Adrenal gland (tissue), 12 donors: ENCODE measurements around the gene CELSR2. TPM values are rescaled to one million over a fixed set of nuclear protein-coding genes. Genes with fewer than 3 reads are reported as not detected.

Experiments used
- DNase-seq, 7 donors: peaks; one replicate each; pipeline ENCODE4 v3.0.0-alpha.2; 2019 to 2020
- H3K27ac ChIP-seq, 5 donors: fragments of 200-600 bp; sonication (generic) in 4 of 5; 1 replicate in 3 of 5; 2 replicates in 2 of 5; pipeline versions ENCODE4 v1.5.1 to v1.8.0; 2016 to 2020; ENCODE audit warnings: mild to moderate bottlenecking in 1 of 5
- H3K27me3 ChIP-seq: fragments of 200-600 bp; 2 replicates; pipeline ENCODE4 v1.8.0; 2021
- H3K36me3 ChIP-seq, 2 donors: fragments of 200-600 bp; replicated peaks in 1 of 2; 1 replicate in 1 of 2; 2 replicates in 1 of 2; pipeline versions ENCODE4 v1.5.1 to v1.8.0; 2018 to 2022
- H3K4me1 ChIP-seq, 2 donors: fragments of 200-600 bp; replicated peaks in 1 of 2; 1 replicate in 1 of 2; 2 replicates in 1 of 2; pipeline versions ENCODE4 v1.5.1 to v1.8.0; 2018 to 2021
- H3K4me3 ChIP-seq, 4 donors: fragments of 200-600 bp; sonication (generic) in 3 of 4; one replicate each; pipeline ENCODE4 v1.5.1; 2016 to 2018
- H3K9me3 ChIP-seq, 3 donors: fragments of 200-600 bp; sonication (generic) in 1 of 3; replicated peaks in 1 of 3; 1 replicate in 2 of 3; 2 replicates in 1 of 3; pipeline versions ENCODE4 v1.5.1 to v1.8.0; 2016 to 2021
- POLR2A ChIP-seq, 2 donors: fragments of 450-650 bp; IDR thresholded peaks; one replicate each; pipeline ENCODE4 v1.6.1; 2017; ENCODE audit warnings: antibody characterized with exemption in 2 of 2, mild to moderate bottlenecking in 2 of 2, moderate library complexity in 1 of 2
- WGBS, 4 donors: extraction: QIAGEN DNeasy Blood & Tissue Kit in 2 of 4; methylation state at CpG; one replicate each; pipeline versions ENCODE4 v1.1.5 to v1.1.7; 2013 to 2017; 5-methylcytosine and 5-hydroxymethylcytosine counted together
- intact Hi-C, 2 donors: fragments of 100-400 bp; cut with DNase I; formaldehyde crosslinking; loops; one replicate each; pipeline versions ENCODE4 v1.14.1 to v1.15.0; 2022 to 2023
- polyA plus RNA-seq, 3 donors: library from polyadenylated mRNA; stranded (reverse); fragments of 200-250 nt in 2 of 3; fragments of 350-450 nt in 1 of 3; fragmentation: Illumina TruSeq in 1 of 3; extraction: RNeasy Lipid Tissue Mini Kit (QIAGEN cat#74804) in 1 of 3; gene quantifications; one replicate each; pipeline ENCODE4 v1.2.3, GENCODE V29; 2013 to 2014
- total RNA-seq, 9 donors: library from RNA; depleted of rRNA in 4 of 9; stranded (reverse); fragments of >200 nt in 4 of 9; fragments of 120-200 nt in 1 of 9; fragmentation: NEBNext Ultra II Directional in 1 of 9; extraction: Animal tissue kit (Norgen Biotek cat#: 25700) in 1 of 9; gene quantifications; one replicate each; pipeline versions ENCODE4 v1.1.0 to v1.2.4, GENCODE V29; 2013 to 2023
- TF ChIP-seq, protein P1 (sequence below), 6 experiments: fragments of 450-650 bp in 4 of 6; fragments of 200-600 bp in 2 of 6; sonication (generic) in 1 of 6; IDR thresholded peaks; 1 replicate in 5 of 6; 2 replicates in 1 of 6; pipeline versions ENCODE4 v1.5.1 to v1.8.0; 2016 to 2021; ENCODE audit warnings: antibody characterized with exemption in 6 of 6, mild to moderate bottlenecking in 2 of 6, moderate library complexity in 1 of 6
- donor health status: healthy with polysubstance abuse.
- donor health status: Bipolar disorder and iron deficiency.
- donor health status: DM: yes; HTN: yes; CAD: no.
- donor health status: DM: no; HTN: no; CAD: no.
- donor health status: DM: no; HTN: no; CAD: no.
- donor health status: DM: yes; HTN: yes; CAD: no.

The CELSR2 gene
- total and polyA plus RNA-seq, 12 donors = 0.89 to 9.1 (median 5.1) TPM

DNA sequence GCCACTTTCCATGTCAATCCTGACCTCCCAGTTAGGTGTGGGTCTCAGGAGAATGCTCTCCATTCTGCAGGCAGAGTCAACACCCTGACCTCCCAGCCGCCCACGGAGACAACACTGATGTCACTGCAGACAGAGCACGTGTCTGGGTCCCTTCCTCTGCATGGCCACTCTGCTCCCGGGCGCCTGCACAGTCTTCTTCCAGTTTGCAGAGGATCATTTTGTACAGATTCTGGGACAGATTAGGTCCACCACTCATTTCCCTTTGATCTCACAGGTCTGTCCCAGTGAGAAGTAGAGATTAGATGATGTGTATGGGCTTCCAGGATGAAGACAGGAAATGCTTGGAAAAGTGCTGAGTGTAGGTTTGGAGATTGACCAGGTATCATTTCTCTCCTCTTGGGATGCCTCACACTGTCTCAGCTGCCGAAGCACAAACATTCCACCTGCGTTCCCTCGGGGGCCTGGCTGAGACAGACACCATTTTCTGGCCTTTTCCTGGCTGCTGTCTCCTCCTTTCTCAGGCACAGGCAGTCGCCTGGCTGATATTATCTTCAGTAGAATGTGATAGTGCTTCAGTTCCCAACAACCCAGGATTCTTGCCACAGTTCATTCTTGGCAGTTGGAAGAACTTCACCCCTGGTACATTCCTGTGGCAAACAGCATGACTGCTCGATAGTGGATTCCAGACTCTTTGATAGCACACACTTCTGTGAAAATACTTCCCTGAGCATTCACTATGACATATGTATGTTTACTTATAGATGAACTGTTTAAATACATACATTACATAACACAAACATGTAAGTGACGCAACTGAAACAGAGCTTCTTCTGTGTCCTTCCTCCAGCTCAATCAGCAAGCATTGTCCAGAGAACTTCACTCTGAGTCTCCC, 49.6 kb downstream of the CELSR2 start:
- peak in 5 of 7 donors; percentile 52 to 81 (median 62) for DNase-seq
- no peaks in the 10 kb centered on the region for H3K9me3 ChIP-seq
- H3K36me3 ChIP-seq = no peaks in the 10 kb centered on the region
- peak overlapping the region in 2 of 5 donors; percentile 66 to 82 for H3K27ac ChIP-seq
- no peak for TF ChIP-seq POLR2A (IDR thresholded peaks at IDR 0.05)
- TF ChIP-seq, protein P1, sequence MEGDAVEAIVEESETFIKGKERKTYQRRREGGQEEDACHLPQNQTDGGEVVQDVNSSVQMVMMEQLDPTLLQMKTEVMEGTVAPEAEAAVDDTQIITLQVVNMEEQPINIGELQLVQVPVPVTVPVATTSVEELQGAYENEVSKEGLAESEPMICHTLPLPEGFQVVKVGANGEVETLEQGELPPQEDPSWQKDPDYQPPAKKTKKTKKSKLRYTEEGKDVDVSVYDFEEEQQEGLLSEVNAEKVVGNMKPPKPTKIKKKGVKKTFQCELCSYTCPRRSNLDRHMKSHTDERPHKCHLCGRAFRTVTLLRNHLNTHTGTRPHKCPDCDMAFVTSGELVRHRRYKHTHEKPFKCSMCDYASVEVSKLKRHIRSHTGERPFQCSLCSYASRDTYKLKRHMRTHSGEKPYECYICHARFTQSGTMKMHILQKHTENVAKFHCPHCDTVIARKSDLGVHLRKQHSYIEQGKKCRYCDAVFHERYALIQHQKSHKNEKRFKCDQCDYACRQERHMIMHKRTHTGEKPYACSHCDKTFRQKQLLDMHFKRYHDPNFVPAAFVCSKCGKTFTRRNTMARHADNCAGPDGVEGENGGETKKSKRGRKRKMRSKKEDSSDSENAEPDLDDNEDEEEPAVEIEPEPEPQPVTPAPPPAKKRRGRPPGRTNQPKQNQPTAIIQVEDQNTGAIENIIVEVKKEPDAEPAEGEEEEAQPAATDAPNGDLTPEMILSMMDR (IDR thresholded peaks at IDR 0.05) = no peak
- H3K4me3 ChIP-seq = no peak overlapping the region
- no peaks in the 10 kb centered on the region for H3K27me3 ChIP-seq
- intact Hi-C loops = no loop called here
- 44 to 49% (median 46%) methylated on average over 11 of the region's 11 CpGs for WGBS, 4 donors
- H3K4me1 ChIP-seq = peaks cover 0 to 20% of the 10 kb centered on the region in 2 donors

DNA sequence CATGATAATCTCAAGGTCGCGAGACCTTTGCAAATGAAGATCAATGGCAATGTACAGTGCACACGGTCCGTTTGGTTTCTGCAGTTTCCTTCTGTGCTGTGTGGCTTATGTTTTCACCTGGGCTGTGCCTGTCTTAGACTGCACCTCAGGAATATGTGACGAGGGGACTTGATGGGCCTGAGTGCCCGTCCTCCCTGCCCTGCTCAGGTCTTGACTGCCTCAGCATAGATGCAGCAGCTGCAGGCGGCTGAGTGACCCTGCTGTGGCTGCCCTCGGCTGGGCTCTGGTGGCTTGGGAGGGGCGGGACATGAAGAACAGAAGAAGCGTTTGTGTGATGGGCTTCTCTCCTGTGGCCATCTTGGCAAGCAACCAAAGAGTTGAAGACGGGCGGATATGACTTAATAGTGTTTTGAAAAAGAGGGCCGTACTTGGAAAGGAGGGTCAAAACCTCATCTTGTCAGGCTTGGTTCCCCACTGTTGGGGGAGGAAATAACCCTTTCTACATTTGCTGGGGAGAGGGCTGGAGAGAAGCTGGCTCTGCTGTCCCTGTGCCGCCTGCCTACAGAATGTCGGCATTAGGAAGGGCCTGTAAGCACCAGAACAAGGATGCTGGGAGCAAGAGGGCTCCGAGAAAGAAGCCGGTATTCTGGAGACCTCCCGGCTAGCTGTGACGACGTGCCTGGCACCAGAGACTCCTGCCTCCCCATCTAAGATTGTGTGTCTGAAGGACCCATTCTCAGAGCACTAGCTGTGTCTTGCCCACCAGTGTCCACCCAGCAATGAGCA, 50.4 kb downstream of the CELSR2 start:
- TF ChIP-seq POLR2A (IDR thresholded peaks at IDR 0.05) = no peak
- TF ChIP-seq, protein P1 (IDR thresholded peaks at IDR 0.05) = no peak
- H3K27ac ChIP-seq = peak overlapping the region in 2 of 5 donors; percentile 66 to 82
- DNase-seq = peak in 3 of 7 donors; percentile 12 to 63 (median 24)
- H3K36me3 ChIP-seq = no peaks in the 10 kb centered on the region
- H3K4me3 ChIP-seq = no peak overlapping the region
- H3K27me3 ChIP-seq = no peaks in the 10 kb centered on the region
- no peaks in the 10 kb centered on the region for H3K9me3 ChIP-seq
- intact Hi-C loops = no loop called here
- WGBS, 4 donors = 67 to 76% (median 70%) methylated on average over 16 to 20 of the region's 20 CpGs
- peaks cover 0 to 20% of the 10 kb centered on the region in 2 donors for H3K4me1 ChIP-seq

DNA sequence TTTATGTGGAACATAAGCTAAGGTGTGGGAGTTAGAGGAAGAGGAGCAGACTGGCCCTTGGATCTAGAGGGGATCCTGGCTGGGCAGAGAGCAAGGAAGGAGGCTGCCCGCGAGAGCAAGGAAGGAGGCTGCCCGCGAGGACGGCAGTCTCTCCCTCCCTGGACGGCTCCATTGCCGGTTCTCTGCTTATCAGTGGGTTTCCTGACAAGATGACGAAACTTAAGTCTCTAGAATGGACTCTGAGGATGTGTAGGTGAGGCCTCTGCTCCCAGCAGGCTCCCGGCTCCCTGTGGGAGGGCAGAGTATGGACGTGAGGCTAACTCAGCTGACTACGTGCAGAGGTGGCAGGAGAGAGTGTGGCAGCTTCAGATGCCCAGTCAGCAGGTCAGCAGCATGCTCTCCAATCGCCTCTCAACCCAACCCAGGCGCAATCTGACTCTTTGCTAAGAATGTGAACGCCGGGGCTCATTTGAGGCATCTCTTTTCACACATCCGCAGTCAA, 51.4 kb downstream of the CELSR2 start:
- intact Hi-C loops = no loop called here
- Histone ChIP-seq H3K4me1 (peaks cover 0 to 26% of the 10 kb centered on the region in 2 donors), H3K36me3 (no peaks in the 10 kb centered on the region), H3K9me3 (no peaks in the 10 kb centered on the region), H3K27ac (no peak overlapping the region), H3K27me3 (no peaks in the 10 kb centered on the region), H3K4me3 (no peak overlapping the region)
- TF ChIP-seq, protein P1 (IDR thresholded peaks at IDR 0.05) = no peak
- TF ChIP-seq POLR2A (IDR thresholded peaks at IDR 0.05) = no peak
- no peak for DNase-seq
- 69 to 88% (median 76%) methylated on average over 11 to 16 of the region's 16 CpGs for WGBS, 4 donors

- no peak overlapping the region for H3K27ac ChIP-seq
- H3K4me3 ChIP-seq = no peak overlapping the region
- 85 to 89% (median 88%) methylated on average over 5 of the region's 5 CpGs for WGBS, 4 donors
- intact Hi-C loops = no loop called here
- no peak for DNase-seq
- H3K4me1 ChIP-seq = peaks cover 0 to 38% of the 10 kb centered on the region in 2 donors
- no peaks in the 10 kb centered on the region for H3K9me3 ChIP-seq
- no peak for TF ChIP-seq POLR2A (IDR thresholded peaks at IDR 0.05)
- TF ChIP-seq, protein P1 (IDR thresholded peaks at IDR 0.05) = no peak
- no peaks in the 10 kb centered on the region for H3K27me3 ChIP-seq
- no peaks in the 10 kb centered on the region for H3K36me3 ChIP-seq
Measured at GRCh38 chr1:109301874-109302273, 52.5 kb downstream of the CELSR2 start.
